Measurements from ENCODE around the gene FGFRL1.

DNA sequence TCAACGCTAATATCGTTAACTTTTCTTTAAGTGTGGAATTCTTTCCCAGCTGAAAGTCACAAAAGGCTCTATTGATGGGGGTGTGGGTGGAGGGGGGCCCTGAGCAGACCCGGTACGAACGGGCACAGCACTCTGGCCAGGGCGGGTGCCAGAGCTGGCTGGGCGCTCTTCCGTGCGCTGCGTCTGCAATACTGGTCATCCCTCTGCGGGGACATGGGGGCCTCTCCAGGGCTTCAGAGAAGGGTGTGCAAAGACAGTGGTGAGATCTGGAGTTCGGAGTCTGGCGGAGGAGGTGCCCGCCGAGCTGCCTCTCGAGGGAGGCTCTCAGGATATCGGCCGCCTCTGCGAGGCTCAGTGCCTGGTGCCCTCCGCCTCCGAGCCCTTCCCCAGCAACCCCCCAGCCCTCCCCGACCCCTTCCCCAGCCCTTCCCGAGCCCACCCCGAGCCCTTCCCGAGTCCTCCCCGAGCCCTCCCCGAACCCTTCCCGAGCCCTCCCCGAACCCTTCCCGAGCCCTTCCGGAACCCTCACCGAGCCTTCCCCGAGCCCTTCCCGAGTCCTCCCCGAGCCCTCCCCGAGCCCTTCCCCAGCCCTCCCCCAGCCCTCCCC, 34.3 kb downstream of the FGFRL1 start:
- TF ChIP-seq POLR2AphosphoS5 (IDR thresholded peaks at IDR 0.05) (no peak), POLR2A (IDR thresholded peaks at IDR 0.05) (no peak)

Data from breast epithelium (tissue), 3 donors.